NOMO-1 treated with DMSO at 0.1 percent for 48 hours (cell line): ENCODE data around the gene ATP6V0B.

Experiments used
- DNase-seq: peaks from one replicate; lab custom pipeline; 2025; ENCODE audit not compliant: unreplicated experiment; lab: John Stamatoyannopoulos, UW

ATP6V0B gene

GRCh38 chr1:44024903-44025525, 50.3 kb downstream of the ATP6V0B start:
- no peak for DNase-seq

DNA sequence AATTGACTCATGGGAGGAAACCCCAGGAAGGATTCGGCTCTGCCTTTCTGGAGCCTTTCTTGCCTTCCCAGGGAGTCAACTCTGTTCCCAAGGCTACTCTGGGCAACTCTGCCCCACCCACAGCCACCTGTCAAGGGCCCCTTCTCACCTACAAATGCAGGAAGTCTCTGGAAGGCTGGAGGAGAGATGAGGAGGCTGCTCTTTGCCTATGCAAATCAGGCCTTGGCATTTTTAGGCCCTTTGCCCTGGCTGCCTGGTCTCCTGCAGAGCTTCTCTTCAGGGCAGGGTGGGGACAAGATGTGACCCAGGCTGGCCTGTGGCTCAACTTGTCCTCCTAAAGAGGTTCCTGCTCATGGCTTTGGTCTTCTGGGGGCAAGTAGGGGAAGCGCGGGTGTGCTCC, 51.1 kb downstream of the ATP6V0B start:
- DNase-seq, result no peak

- DNase-seq, result no peak
These were observed 52.6 kb downstream of the ATP6V0B start for GRCh38 chr1:44027320-44027719.
